Left ventricle myocardium inferior (tissue), 1 donor: ENCODE data around the gene IL34. TPM values are rescaled to one million over a fixed set of nuclear protein-coding genes. Genes with fewer than 3 reads are reported as not detected.

Source experiments
- DNase-seq: peaks from one replicate; pipeline ENCODE4 v3.0.0-alpha.2; 2020
- H3K27ac ChIP-seq: fragments of 200-600 bp; replicated peaks from 2 replicates; pipeline ENCODE4 v1.8.0; 2021
- H3K27me3 ChIP-seq: fragments of 200-600 bp; 2 replicates; pipeline ENCODE4 v1.8.0; 2021; ENCODE audit warnings: low read depth
- H3K36me3 ChIP-seq: fragments of 200-600 bp; 2 replicates; pipeline ENCODE4 v1.8.0; 2021
- H3K4me1 ChIP-seq: fragments of 200-600 bp; 2 replicates; pipeline ENCODE4 v1.8.0; 2021
- H3K4me3 ChIP-seq: fragments of 200-600 bp; 2 replicates; pipeline ENCODE4 v1.8.0; 2021; ENCODE audit warnings: mild to moderate bottlenecking, moderate library complexity
- H3K9me3 ChIP-seq: fragments of 200-600 bp; replicated peaks from 2 replicates; pipeline ENCODE4 v1.8.0; 2021
- CTCF ChIP-seq: fragments of 200-600 bp; IDR thresholded peaks from 2 replicates; pipeline ENCODE4 v1.8.0; 2021; ENCODE audit warnings: antibody characterized with exemption, mild to moderate bottlenecking, borderline replicate concordance
- intact Hi-C: fragments of 100-400 bp; cut with micrococcal nuclease; formaldehyde crosslinking; loops from one replicate; pipeline ENCODE4 v1.11.0; 2022
- total RNA-seq: library from RNA; stranded (reverse); fragmentation: NEBNext Ultra II Directional; extraction: Animal tissue kit (Norgen Biotek cat#: 25700); gene quantifications from one replicate; pipeline ENCODE4 v1.2.1, GENCODE V29; 2021
- donor health status: DM: no; HTN: yes; CAD: no; lungs with severe emphysema.

The IL34 gene
- total RNA-seq, 1 donor from 2014 or later, result 2.1 TPM

GRCh38 chr16:70656712-70657263 is 10.4 kb downstream of the IL34 start:
- intact Hi-C loops, result no loop called here
- no peak for TF ChIP-seq CTCF

GRCh38 chr16:70657956-70658355 is 11.6 kb downstream of the IL34 start:
- H3K27ac ChIP-seq, result no peak overlapping the region
- intact Hi-C loops, result no loop called here
- H3K9me3 ChIP-seq, result no peaks in the 10 kb centered on the region
- peaks cover 22% of the 10 kb centered on the region for H3K4me1 ChIP-seq
- H3K27me3 ChIP-seq, result no peaks in the 10 kb centered on the region
- DNase-seq, result no peak
- peaks cover 7% of the 10 kb centered on the region for H3K36me3 ChIP-seq
- no peak for TF ChIP-seq CTCF
- no peak overlapping the region for H3K4me3 ChIP-seq

More at GRCh38 chr16:70656712-70657263, 10.4 kb downstream of the IL34 start:
- no peak for DNase-seq
- no peaks in the 10 kb centered on the region for H3K9me3 ChIP-seq
- peaks cover 11% of the 10 kb centered on the region for H3K4me1 ChIP-seq
- H3K27me3 ChIP-seq, result no peaks in the 10 kb centered on the region
- peaks cover under 1% of the 10 kb centered on the region for H3K36me3 ChIP-seq
- H3K4me3 ChIP-seq, result no peak overlapping the region
- H3K27ac ChIP-seq, result no peak overlapping the region

GRCh38 chr16:70658921-70659320 is 12.6 kb downstream of the IL34 start:
- H3K4me3 ChIP-seq, result no peak overlapping the region
- peaks cover 21% of the 10 kb centered on the region for H3K4me1 ChIP-seq
- no peak for DNase-seq
- intact Hi-C loops, result no loop called here
- no peaks in the 10 kb centered on the region for H3K9me3 ChIP-seq
- H3K27ac ChIP-seq, result no peak overlapping the region
- no peak for TF ChIP-seq CTCF
- peaks cover 17% of the 10 kb centered on the region for H3K36me3 ChIP-seq
- no peaks in the 10 kb centered on the region for H3K27me3 ChIP-seq

- H3K4me1 ChIP-seq, result peaks cover 17% of the 10 kb centered on the region
- H3K27me3 ChIP-seq, result no peaks in the 10 kb centered on the region
- H3K4me3 ChIP-seq, result no peak overlapping the region
- no peak overlapping the region for H3K27ac ChIP-seq
- DNase-seq, result no peak
- H3K36me3 ChIP-seq, result peaks cover 23% of the 10 kb centered on the region
- no peak for TF ChIP-seq CTCF
- no peaks in the 10 kb centered on the region for H3K9me3 ChIP-seq
- intact Hi-C loops, result no loop called here
These were observed 13.2 kb downstream of the IL34 start for GRCh38 chr16:70659546-70659945.

- H3K27ac ChIP-seq, result no peak overlapping the region
- no peaks in the 10 kb centered on the region for H3K27me3 ChIP-seq
- no peak overlapping the region for H3K4me3 ChIP-seq
- H3K4me1 ChIP-seq, result peaks cover 17% of the 10 kb centered on the region
- H3K9me3 ChIP-seq, result no peaks in the 10 kb centered on the region
- peaks cover 29% of the 10 kb centered on the region for H3K36me3 ChIP-seq
- TF ChIP-seq CTCF, result no peak
- intact Hi-C loops, result no loop called here
- DNase-seq, result no peak
These were observed 13.8 kb downstream of the IL34 start for GRCh38 chr16:70659953-70660671.
